Ovary (tissue), 9 donors: ENCODE results near the gene MRPL38. TPM values are rescaled to one million over a fixed set of nuclear protein-coding genes. Genes with fewer than 3 reads are reported as not detected.

Experiments used
- DNase-seq, 5 donors: peaks; one replicate each; pipeline ENCODE4 v3.0.0-alpha.2; 2019 to 2020
- H3K27ac ChIP-seq, 2 donors: fragments of 200-600 bp; one replicate each; pipeline versions ENCODE4 v1.5.1 to v1.8.0; 2019 to 2022
- H3K27me3 ChIP-seq: fragments of 200-600 bp; one replicate; pipeline ENCODE4 v1.8.0; 2022
- H3K36me3 ChIP-seq: fragments of 200-600 bp; sonication (generic); one replicate; pipeline ENCODE4 v1.5.1; 2019
- H3K4me1 ChIP-seq: one replicate; pipeline ENCODE4 v1.8.1; 2013; ENCODE audit warnings: mild to moderate bottlenecking, moderate library complexity; ENCODE audit not compliant: insufficient read depth
- H3K4me3 ChIP-seq: fragments of 200-600 bp; sonication (generic); one replicate; pipeline ENCODE4 v1.5.1; 2017
- H3K9me3 ChIP-seq, 2 donors: fragments of 200-600 bp in 1 of 2; sonication (generic) in 1 of 2; one replicate each; pipeline versions ENCODE4 v1.5.1 to v1.8.1; 2013 to 2019; ENCODE audit warnings: mild to moderate bottlenecking in 1 of 2, moderate library complexity in 1 of 2
- EP300 ChIP-seq: sonication (generic); formaldehyde crosslinking; IDR thresholded peaks from one replicate; pipeline ENCODE4 v1.6.1; 2017; ENCODE audit warnings: antibody characterized with exemption
- POLR2A ChIP-seq: fragments of 450-650 bp; IDR thresholded peaks from one replicate; pipeline ENCODE4 v1.6.1; 2017; ENCODE audit warnings: antibody characterized with exemption, mild to moderate bottlenecking, moderate library complexity
- WGBS, 3 donors: extraction: QIAGEN DNeasy Blood & Tissue Kit in 1 of 3; methylation state at CpG; one replicate each; pipeline versions ENCODE4 v1.1.5 to v1.1.7; 2013 to 2017; 5-methylcytosine and 5-hydroxymethylcytosine counted together
- intact Hi-C, 4 donors: fragments of 100-400 bp; cut with DNase I; formaldehyde crosslinking; loops; one replicate each; pipeline versions ENCODE4 v1.11.0 to v1.15.1; 2022 to 2023
- polyA plus RNA-seq, 2 donors: library from polyadenylated mRNA; stranded (reverse); fragments of 200-250 nt in 1 of 2; fragments of 350-450 nt in 1 of 2; fragmentation: Illumina TruSeq in 1 of 2; extraction: RNeasy Lipid Tissue Mini Kit (QIAGEN cat#74804) in 1 of 2; gene quantifications; one replicate each; pipeline ENCODE4 v1.2.3, GENCODE V29; 2013 to 2014
- total RNA-seq, 7 donors: library from RNA; depleted of rRNA in 2 of 7; stranded (reverse); fragments of >200 nt in 2 of 7; fragmentation: NEBNext Ultra II Directional in 3 of 7; extraction: Animal tissue kit (Norgen Biotek cat#: 25700) in 3 of 7; gene quantifications; one replicate each; pipeline versions ENCODE4 v1.1.0 to v1.2.4, GENCODE V29; 2016 to 2023
- TF ChIP-seq, protein P1 (sequence below), 3 donors: fragments of 450-650 bp in 2 of 3; fragments of 200-600 bp in 1 of 3; IDR thresholded peaks; one replicate each; pipeline versions ENCODE4 v1.5.1 to v1.8.0; 2016 to 2022; ENCODE audit warnings: antibody characterized with exemption in 3 of 3, mild to moderate bottlenecking in 1 of 3
- donor health status: DM: no; HTN: no; CAD: no; lungs with moderate emphysema.
- donor health status: DM: no; HTN: no; CAD: no.
- donor health status: Bipolar disorder and iron deficiency.
- donor health status: DM: yes; HTN: yes; CAD: no.
- donor health status: DM: no; HTN: no; CAD: no.
- donor health status: DM: yes; HTN: yes; CAD: no.

The MRPL38 gene
- total and polyA plus RNA-seq, 9 donors = 14.5 to 93.0 (median 57.6) TPM

DNA sequence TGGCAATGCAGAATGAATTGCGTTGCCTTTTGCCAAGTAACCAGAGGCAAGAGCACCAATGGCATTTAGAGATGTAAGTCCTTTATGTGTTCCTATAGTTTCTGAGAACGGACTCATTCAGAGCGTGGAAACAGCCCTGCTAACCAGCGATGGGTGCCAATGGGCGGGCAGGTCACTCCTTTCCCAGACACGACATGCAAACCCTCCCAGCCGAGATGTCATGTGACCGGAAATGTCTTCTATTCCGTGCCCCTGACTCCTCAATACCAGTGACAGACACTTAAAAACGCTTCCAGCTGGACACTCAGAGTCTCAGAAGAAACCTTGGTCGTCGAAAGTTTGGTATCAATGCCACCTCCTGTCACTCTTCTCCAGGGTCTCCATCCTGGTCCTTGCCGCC is 33.0 kb upstream of the MRPL38 start:
- no peak overlapping the region for H3K4me3 ChIP-seq
- TF ChIP-seq POLR2A (no peak), EP300 (no peak)
- TF ChIP-seq, protein P1, sequence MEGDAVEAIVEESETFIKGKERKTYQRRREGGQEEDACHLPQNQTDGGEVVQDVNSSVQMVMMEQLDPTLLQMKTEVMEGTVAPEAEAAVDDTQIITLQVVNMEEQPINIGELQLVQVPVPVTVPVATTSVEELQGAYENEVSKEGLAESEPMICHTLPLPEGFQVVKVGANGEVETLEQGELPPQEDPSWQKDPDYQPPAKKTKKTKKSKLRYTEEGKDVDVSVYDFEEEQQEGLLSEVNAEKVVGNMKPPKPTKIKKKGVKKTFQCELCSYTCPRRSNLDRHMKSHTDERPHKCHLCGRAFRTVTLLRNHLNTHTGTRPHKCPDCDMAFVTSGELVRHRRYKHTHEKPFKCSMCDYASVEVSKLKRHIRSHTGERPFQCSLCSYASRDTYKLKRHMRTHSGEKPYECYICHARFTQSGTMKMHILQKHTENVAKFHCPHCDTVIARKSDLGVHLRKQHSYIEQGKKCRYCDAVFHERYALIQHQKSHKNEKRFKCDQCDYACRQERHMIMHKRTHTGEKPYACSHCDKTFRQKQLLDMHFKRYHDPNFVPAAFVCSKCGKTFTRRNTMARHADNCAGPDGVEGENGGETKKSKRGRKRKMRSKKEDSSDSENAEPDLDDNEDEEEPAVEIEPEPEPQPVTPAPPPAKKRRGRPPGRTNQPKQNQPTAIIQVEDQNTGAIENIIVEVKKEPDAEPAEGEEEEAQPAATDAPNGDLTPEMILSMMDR (IDR thresholded peaks at IDR 0.05) = no peak
- DNase-seq = no peak
- no peak overlapping the region for H3K27ac ChIP-seq
- no peaks in the 10 kb centered on the region for H3K36me3 ChIP-seq
- intact Hi-C loops = no loop called here
- WGBS, 3 donors = 84 to 90% (median 87%) methylated on average over 13 of the region's 13 CpGs
- H3K9me3 ChIP-seq = no peaks in the 10 kb centered on the region
- no peaks in the 10 kb centered on the region for H3K4me1 ChIP-seq
- H3K27me3 ChIP-seq = no peaks in the 10 kb centered on the region

DNA sequence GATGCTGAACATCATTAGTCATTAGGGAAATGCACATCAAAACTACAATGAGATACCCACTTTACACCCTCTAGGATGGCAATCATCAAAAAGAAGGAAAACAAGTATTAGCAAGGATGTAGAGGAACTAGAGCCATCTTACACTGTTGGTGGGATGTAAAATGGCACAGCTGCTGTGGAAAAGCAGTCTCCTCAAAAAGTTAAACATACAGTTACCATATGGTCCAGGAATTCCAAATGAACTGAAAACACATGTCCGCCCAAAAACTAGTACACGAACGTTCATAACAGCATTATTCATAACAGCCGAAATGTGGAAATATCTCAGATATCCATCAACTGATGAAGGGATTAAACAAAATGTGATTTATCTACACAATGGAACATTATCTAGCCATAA is 29.1 kb upstream of the MRPL38 start:
- Histone ChIP-seq H3K27ac (no peak overlapping the region), H3K4me1 (no peaks in the 10 kb centered on the region), H3K4me3 (no peak overlapping the region), H3K27me3 (no peaks in the 10 kb centered on the region), H3K36me3 (no peaks in the 10 kb centered on the region), H3K9me3 (no peaks in the 10 kb centered on the region)
- no peak for TF ChIP-seq POLR2A
- TF ChIP-seq, protein P1 (IDR thresholded peaks at IDR 0.05) = no peak
- no peak for TF ChIP-seq EP300
- intact Hi-C loops = no loop called here
- DNase-seq = no peak
- WGBS, 3 donors = 54 to 70% (median 69%) methylated on average over 4 of the region's 4 CpGs

DNA sequence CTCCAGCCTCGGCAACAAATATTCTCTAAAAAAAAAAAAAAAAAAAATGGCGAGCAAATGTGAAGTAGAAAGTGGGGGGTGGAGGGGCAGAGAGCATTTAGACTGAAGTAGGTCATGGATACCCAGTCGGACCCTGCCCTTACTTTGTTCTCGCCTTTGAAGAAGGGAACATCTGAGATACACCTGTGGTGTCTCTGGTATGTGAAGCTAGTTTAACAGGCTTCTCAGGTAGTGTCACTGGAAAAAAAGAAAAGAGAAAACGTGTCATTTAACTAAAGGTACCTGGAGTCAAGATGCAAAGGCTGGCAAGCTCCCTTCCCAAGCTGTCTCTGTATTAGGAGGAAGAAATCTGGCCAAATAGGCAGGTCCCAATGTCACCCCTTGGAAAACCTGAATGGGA is 28.2 kb upstream of the MRPL38 start:
- no peak for TF ChIP-seq EP300
- no peak for TF ChIP-seq POLR2A
- TF ChIP-seq, protein P1 (IDR thresholded peaks at IDR 0.05) = no peak
- no peaks in the 10 kb centered on the region for H3K36me3 ChIP-seq
- H3K9me3 ChIP-seq = no peaks in the 10 kb centered on the region
- H3K4me1 ChIP-seq = no peaks in the 10 kb centered on the region
- no peak for DNase-seq
- H3K27me3 ChIP-seq = no peaks in the 10 kb centered on the region
- intact Hi-C loops = no loop called here
- 89 to 95% (median 92%) methylated on average over 5 of the region's 5 CpGs for WGBS, 3 donors
- no peak overlapping the region for H3K27ac ChIP-seq
- no peak overlapping the region for H3K4me3 ChIP-seq

DNA sequence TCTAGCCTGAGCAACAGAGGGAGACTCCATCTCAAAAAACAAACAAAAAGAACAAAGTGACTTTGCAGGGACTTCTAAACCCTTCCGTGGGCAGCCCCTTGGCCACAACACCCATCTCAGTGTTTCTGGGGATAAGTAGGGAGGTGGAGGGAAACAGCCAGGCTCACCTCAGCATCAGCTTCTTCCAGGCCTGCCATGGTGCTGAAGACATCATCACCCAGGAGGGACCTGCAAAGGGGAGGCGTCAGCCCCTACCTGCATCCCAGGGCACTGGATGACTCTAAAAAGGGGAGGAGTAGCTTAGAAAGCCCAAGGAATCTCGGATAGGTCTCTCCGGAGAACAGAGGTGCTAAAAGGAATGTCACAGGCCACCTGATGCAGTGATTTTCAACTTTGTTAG is 26.4 kb upstream of the MRPL38 start:
- Histone ChIP-seq H3K4me1 (no peaks in the 10 kb centered on the region), H3K36me3 (no peaks in the 10 kb centered on the region), H3K27me3 (no peaks in the 10 kb centered on the region), H3K9me3 (no peaks in the 10 kb centered on the region), H3K27ac (no peak overlapping the region), H3K4me3 (no peak overlapping the region)
- no peak for TF ChIP-seq EP300
- no peak for TF ChIP-seq POLR2A
- TF ChIP-seq, protein P1 (IDR thresholded peaks at IDR 0.05) = no peak
- intact Hi-C loops = no loop called here
- DNase-seq = no peak
- 90 to 91% (median 91%) methylated on average over 4 of the region's 4 CpGs for WGBS, 3 donors
